Urothelium cell line (cell line): ENCODE results near the gene PDE6A.
A peak's percentile ranks its signal among the peaks of the same experiment; 100 is the strongest.

Experiments used
- DNase-seq: peaks from one replicate; pipeline ENCODE4 v3.0.0; 2011; ENCODE audit warnings: low spot score, mixed read lengths
- FAIRE-seq: peaks from 2 replicates; lab custom pipeline; 2011; peaks lifted over from hg19 to GRCh38; lab: Jason Lieb, UNC

The PDE6A gene

GRCh38 chr5:149823375-149823774 lies 121.2 kb downstream of the PDE6A start:
- DNase-seq = no peak
- no peak for FAIRE-seq

GRCh38 chr5:149822301-149822700 lies 122.3 kb downstream of the PDE6A start:
- FAIRE-seq = no peak
- no peak for DNase-seq

DNA sequence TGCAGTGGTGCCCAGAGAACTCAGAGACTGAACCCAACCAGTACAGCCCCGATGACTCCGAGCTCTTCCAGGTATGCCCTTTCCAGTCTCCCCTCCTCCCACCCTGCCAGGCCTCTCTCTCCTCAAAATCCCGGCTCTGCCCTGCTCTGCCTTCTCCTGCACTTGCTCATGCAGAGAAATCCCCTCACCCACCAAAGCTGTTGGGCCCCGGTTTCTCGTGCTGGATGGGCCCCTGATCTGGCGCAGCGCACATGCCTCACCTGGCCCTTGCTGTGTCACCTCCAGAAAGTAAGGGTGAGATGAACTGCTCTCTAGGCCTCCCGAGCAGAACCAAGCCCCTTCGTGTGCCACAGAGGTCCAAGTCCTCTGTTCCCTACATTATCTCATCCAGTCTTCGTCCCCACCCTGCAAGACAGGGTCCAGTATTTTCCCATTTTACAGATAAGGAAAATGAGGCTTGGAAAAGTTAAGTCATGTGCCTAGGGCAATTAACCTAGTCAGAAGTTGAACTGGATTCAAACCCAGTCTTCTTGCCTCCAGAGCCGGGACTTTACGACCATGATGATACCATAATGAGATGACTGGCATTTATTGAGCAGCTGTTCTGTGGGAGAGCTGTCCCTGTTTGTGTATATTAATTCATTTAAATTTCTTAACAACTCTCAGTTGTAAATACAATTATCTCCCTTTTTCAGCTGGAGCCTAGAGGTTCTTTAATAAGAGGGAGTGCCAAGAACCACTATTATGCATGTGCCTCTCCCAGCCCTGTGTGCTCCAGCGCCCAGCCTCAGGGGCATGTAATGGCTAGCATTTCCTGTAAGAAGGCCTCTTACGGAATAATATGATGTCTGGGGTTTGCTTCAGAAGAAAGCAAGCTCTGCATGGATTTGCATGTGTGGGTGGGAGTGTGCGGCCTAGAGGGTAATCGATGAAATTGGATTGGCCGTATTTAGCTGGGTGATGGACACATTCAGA lies 123.8 kb downstream of the PDE6A start:
- FAIRE-seq (no peak), DNase-seq (no peak)

DNA sequence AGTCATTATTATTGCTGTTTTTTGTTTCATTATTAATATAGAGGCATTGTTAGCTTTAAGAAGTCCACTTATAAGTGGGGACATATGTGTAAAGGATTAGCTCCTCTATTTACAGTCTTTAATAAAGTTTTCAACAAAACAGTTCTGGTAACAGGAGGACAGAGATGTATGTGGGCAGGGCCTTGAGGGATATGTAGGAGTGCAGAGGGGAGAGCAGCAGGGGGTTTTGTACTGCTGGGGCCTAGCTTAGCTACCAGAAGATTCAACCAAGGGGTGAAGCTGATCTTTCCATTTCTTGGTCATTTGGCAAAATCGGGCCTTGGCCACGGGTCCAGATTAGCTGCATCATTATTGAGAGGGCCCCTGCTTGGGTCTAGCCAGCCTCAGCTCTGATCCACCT lies 124.6 kb downstream of the PDE6A start:
- DNase-seq = no peak
- FAIRE-seq = no peak

DNA sequence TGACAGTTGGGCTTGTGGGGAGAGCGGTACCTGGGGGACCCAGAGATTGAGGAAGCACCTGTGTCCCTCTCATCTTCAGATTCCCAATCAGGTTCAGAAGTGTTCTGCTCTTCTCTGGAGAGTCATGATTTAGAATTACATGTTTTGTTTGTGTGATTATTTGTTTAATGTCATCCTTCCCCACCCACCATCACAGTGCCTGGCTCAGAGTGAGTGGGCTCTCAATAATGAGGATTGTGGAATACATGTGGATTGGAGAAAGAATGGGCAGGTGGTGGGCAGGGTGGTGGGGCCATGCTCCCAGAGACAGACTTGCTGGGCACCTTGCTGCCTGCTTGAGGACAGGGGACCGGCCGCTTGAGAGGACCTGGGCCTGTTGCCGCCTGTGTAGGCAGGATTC lies 126.5 kb downstream of the PDE6A start:
- FAIRE-seq = peak; percentile 5

GRCh38 chr5:149817539-149818060 lies 127.0 kb downstream of the PDE6A start:
- DNase-seq (no peak), FAIRE-seq (no peak)

More for the DNA sequence above, 126.5 kb downstream of the PDE6A start:
- DNase-seq = no peak

DNA sequence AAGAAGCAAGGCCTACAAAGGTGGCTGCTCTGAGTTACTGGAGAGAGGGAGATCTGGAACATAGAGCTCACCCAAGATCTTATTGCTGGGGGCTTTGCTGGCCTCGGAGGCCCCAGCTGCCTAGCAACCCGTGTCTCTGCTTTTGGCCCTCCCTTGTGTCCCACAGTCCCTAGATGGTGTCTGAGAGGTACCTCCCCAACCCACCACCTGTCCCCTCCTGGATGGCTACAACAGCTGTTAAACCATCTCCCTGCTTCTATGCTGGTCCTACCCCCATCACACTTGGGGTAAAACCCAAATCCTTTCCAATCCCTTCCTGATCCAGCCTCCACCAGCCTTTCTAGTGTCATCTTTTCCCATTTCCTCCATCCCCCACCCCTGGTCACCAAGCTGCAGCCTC lies 127.9 kb downstream of the PDE6A start:
- FAIRE-seq (no peak), DNase-seq (no peak)

- no peak for FAIRE-seq
Measured at GRCh38 chr5:149811453-149811852, 133.1 kb downstream of the PDE6A start.

DNA sequence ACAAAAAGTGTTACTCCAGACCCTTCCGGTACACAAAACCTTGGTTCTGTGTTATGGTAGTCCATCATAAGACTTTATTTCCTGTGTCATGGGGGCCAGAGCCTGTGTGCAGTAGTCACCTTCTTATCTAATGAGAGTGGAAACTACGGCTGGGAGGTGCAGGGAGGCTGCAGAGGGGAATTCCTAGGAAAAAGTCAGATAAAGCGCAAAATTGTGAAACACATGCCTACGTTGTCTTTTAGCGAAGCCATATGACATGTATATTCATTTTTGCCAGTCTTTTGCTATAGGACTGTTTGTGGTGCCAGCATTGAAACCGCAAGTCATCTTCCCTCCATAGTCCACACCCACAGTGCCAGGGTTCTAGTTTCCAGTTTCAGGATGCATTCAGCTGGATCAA lies 133.7 kb downstream of the PDE6A start:
- no peak for FAIRE-seq
- no peak for DNase-seq

More at GRCh38 chr5:149811453-149811852, 133.1 kb downstream of the PDE6A start:
- no peak for DNase-seq

- FAIRE-seq = no peak
- DNase-seq = no peak
Measured at GRCh38 chr5:149809931-149810691, 134.5 kb downstream of the PDE6A start.

DNA sequence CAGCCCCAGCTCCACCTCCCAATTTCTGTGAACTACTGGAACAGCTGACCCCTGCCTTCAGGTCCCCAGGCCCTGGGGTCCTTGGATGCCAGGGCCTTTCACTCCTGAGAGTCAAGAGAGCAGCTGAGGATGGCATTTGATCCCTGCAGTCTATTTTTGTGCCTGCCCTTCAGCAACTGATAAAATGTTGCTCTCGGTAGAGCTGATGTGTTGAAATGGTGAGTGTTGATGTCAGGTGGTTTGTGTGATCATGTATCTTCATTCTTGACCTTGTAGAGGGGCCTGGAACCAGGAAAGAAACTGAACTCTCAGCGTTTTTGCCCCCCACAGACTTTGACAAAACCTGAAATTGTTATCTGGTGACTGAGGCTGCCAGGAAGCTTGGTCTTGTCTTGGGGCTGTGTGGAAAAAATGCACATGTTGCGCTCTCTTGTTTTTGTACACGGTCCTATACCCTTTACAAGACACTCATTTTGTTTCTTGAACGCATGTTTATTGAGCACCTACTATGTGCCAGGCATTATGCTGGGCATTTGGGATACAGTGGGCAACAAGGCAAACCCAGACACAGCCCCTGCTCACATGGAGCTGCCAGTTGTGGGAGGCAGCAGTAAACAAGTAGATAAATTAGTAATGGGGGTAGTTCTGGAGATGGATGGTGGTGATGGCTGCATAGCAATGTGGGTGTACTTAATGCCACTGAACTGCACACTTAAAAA lies 136.2 kb downstream of the PDE6A start:
- FAIRE-seq = no peak

More for the DNA sequence above, 136.2 kb downstream of the PDE6A start:
- no peak for DNase-seq
